ENCODE data around the gene OR10A6. TPM values are rescaled to one million over a fixed set of nuclear protein-coding genes. Genes with fewer than 3 reads are reported as not detected.

Gene OR10A6
- polyA plus RNA-seq, 3 donors: not detected

- Histone ChIP-seq H4K20me1 (ENCODE audit: insufficient read depth, low read length) (no peaks in the 10 kb centered on the region), H3K79me2 (ENCODE audit: insufficient read depth, low read length) (no peaks in the 10 kb centered on the region), H3K9ac (ENCODE audit: insufficient read depth, low read length, poor library complexity, severe bottlenecking) (no peak overlapping the region), H3K4me3 (replicated peaks in 1 of 3; ENCODE audit: low read depth in 2 of 3, low read length in 3 of 3) (no peak overlapping the region), H3K9me3 (replicated peaks in 1 of 2; ENCODE audit: control insufficient read depth in 1 of 2, insufficient read depth in 1 of 2, low read length in 2 of 2) (no peaks in the 10 kb centered on the region), H3K27ac (ENCODE audit: low read depth in 1 of 2, low read length in 2 of 2) (no peak overlapping the region), H2AFZ (ENCODE audit: insufficient read depth, low read depth, low read length, poor library complexity, severe bottlenecking) (no peak overlapping the region), H3K36me3 (replicated peaks in 1 of 2; ENCODE audit: control insufficient read depth in 1 of 2, insufficient read depth in 2 of 2, low read length in 2 of 2) (no peaks in the 10 kb centered on the region), H3K4me1 (ENCODE audit: control insufficient read depth in 1 of 2, insufficient read depth in 2 of 2, low read length in 2 of 2) (no peaks in the 10 kb centered on the region), H3K4me2 (replicated peaks; ENCODE audit: extremely low read depth, low read length, poor library complexity, severe bottlenecking) (no peak overlapping the region), H3K27me3 (ENCODE audit: control insufficient read depth in 2 of 2, insufficient read depth in 2 of 2, low read length in 2 of 2) (no peaks in the 10 kb centered on the region)
- Mint-ChIP-seq H3K9me3 (peaks cover 0 to 2% (median 0%) of the 10 kb centered on the region in 7 donors), H3K4me1 (no peaks in the 10 kb centered on the region), H3K4me3 (no peak overlapping the region), H3K27me3 (ENCODE audit: low read depth in 3 of 3) (peaks cover under 1 to 7% (median 4%) of the 10 kb centered on the region in 3 donors), H3K36me3 (no peaks in the 10 kb centered on the region), H3K27ac (peak overlapping the region in 1 of 7 donors; percentile 56)
- intact Hi-C loops (cut with micrococcal nuclease): no loop called here
- no peak for TF ChIP-seq CTCF (IDR thresholded peaks at IDR 0.05)
- no CpG with 5 or more reads among the region's 4 CpGs for whole genome bisulfite sequencing (ENCODE audit: insufficient coverage)
- DNase-seq: no peak
Measured at GRCh38 chr11:7899418-7899817, 31.6 kb downstream of the OR10A6 start.

- H3K4me1 ChIP-seq (ENCODE audit: control insufficient read depth in 1 of 2, insufficient read depth in 2 of 2, low read length in 2 of 2): no peaks in the 10 kb centered on the region
- Mint-ChIP-seq H3K9me3 (peaks cover 0 to 2% (median 0%) of the 10 kb centered on the region in 7 donors), H3K27ac (no peak overlapping the region), H3K27me3 (ENCODE audit: low read depth in 3 of 3) (peaks cover 0 to 5% (median 2%) of the 10 kb centered on the region in 3 donors), H3K4me3 (no peak overlapping the region), H3K36me3 (no peaks in the 10 kb centered on the region), H3K4me1 (no peaks in the 10 kb centered on the region)
- no peak overlapping the region for H3K9ac ChIP-seq (ENCODE audit: insufficient read depth, low read length, poor library complexity, severe bottlenecking)
- no peak overlapping the region for H3K4me2 ChIP-seq (replicated peaks; ENCODE audit: extremely low read depth, low read length, poor library complexity, severe bottlenecking)
- no peaks in the 10 kb centered on the region for H3K79me2 ChIP-seq (ENCODE audit: insufficient read depth, low read length)
- WGBS (ENCODE audit: insufficient coverage): 83% methylated on average over 3 of the region's 5 CpGs
- no peaks in the 10 kb centered on the region for H4K20me1 ChIP-seq (ENCODE audit: insufficient read depth, low read length)
- H2AFZ ChIP-seq (ENCODE audit: insufficient read depth, low read depth, low read length, poor library complexity, severe bottlenecking): no peak overlapping the region
- no peaks in the 10 kb centered on the region for H3K27me3 ChIP-seq (ENCODE audit: control insufficient read depth in 2 of 2, insufficient read depth in 2 of 2, low read length in 2 of 2)
- intact Hi-C loops (cut with micrococcal nuclease): no loop called here
- no peak for DNase-seq
- no peak for TF ChIP-seq CTCF (IDR thresholded peaks at IDR 0.05)
- H3K9me3 ChIP-seq (replicated peaks in 1 of 2; ENCODE audit: control insufficient read depth in 1 of 2, insufficient read depth in 1 of 2, low read length in 2 of 2): no peaks in the 10 kb centered on the region
- no peaks in the 10 kb centered on the region for H3K36me3 ChIP-seq (replicated peaks in 1 of 2; ENCODE audit: control insufficient read depth in 1 of 2, insufficient read depth in 2 of 2, low read length in 2 of 2)
- no peak overlapping the region for H3K4me3 ChIP-seq (replicated peaks in 1 of 3; ENCODE audit: low read depth in 2 of 3, low read length in 3 of 3)
- H3K27ac ChIP-seq (ENCODE audit: low read depth in 1 of 2, low read length in 2 of 2): no peak overlapping the region
Measured at GRCh38 chr11:7898666-7899283, 32.3 kb downstream of the OR10A6 start.
